GM12873 (cell line): ENCODE measurements around the gene DCST2.

ENCODE experiments used
- CTCF ChIP-seq: IDR thresholded peaks from 2 replicates; pipeline ENCODE4 v1.5.1; 2012; ENCODE audit warnings: low read depth, mild to moderate bottlenecking, moderate library complexity, low read length, control low read depth; ENCODE audit not compliant: insufficient read depth; ENCODE audit errors: missing control alignments

DCST2 gene

GRCh38 chr1:155043301-155043702, 9.7 kb upstream of the DCST2 start:
- no peak for TF ChIP-seq CTCF

- TF ChIP-seq CTCF: no peak
These were observed 9.2 kb upstream of the DCST2 start for GRCh38 chr1:155042789-155043188.

GRCh38 chr1:155040358-155041093, 6.9 kb upstream of the DCST2 start:
- no peak for TF ChIP-seq CTCF

GRCh38 chr1:155039308-155039669, 5.7 kb upstream of the DCST2 start:
- TF ChIP-seq CTCF: no peak

GRCh38 chr1:155038602-155039307, 5.2 kb upstream of the DCST2 start:
- no peak for TF ChIP-seq CTCF

GRCh38 chr1:155037851-155038441, 4.4 kb upstream of the DCST2 start:
- TF ChIP-seq CTCF: no peak

- TF ChIP-seq CTCF: no peak
These were observed 3.5 kb upstream of the DCST2 start for GRCh38 chr1:155037043-155037442.
